Breast epithelium (tissue), 4 donors: ENCODE data around the gene CRTC3. TPM values are rescaled to one million over a fixed set of nuclear protein-coding genes. Genes with fewer than 3 reads are reported as not detected.

Experiments used
- DNase-seq, 2 donors: peaks; one replicate each; pipeline ENCODE4 v3.0.0-alpha.2; 2019; ENCODE audit warnings: low spot score in 2 of 2
- H3K27ac ChIP-seq, 2 donors: fragments of 200-600 bp; sonication (generic) in 1 of 2; one replicate each; pipeline ENCODE4 v1.5.1; 2016 to 2019; ENCODE audit warnings: mild to moderate bottlenecking in 1 of 2
- H3K27me3 ChIP-seq, 2 donors: fragments of 200-600 bp; sonication (generic) in 1 of 2; one replicate each; pipeline versions ENCODE4 v1.5.1 to v1.6.0; 2017 to 2019; ENCODE audit warnings: control low read depth in 1 of 2, mild to moderate bottlenecking in 1 of 2
- H3K36me3 ChIP-seq: fragments of 200-600 bp; one replicate; pipeline ENCODE4 v1.5.1; 2019
- H3K4me1 ChIP-seq, 2 donors: fragments of 200-600 bp; sonication (generic); one replicate each; pipeline ENCODE4 v1.5.1; 2016 to 2019; ENCODE audit warnings: control low read depth in 1 of 2
- H3K4me3 ChIP-seq, 3 donors: fragments of 200-600 bp; sonication (generic); 1 replicate in 2 of 3; 2 replicates in 1 of 3; pipeline ENCODE4 v1.5.1; 2016 to 2019; ENCODE audit warnings: mild to moderate bottlenecking in 3 of 3, moderate library complexity in 2 of 3
- H3K9me3 ChIP-seq, 2 donors: fragments of 200-600 bp; sonication (generic) in 1 of 2; one replicate each; pipeline ENCODE4 v1.5.1; 2016 to 2019; ENCODE audit warnings: control low read depth in 1 of 2
- CTCF ChIP-seq, 3 donors: fragments of 450-650 bp; IDR thresholded peaks; one replicate each; pipeline ENCODE4 v1.5.1; 2016 to 2017; ENCODE audit warnings: antibody characterized with exemption in 3 of 3, mild to moderate bottlenecking in 3 of 3, moderate library complexity in 3 of 3
- POLR2A ChIP-seq: fragments of 450-650 bp; IDR thresholded peaks from one replicate; pipeline ENCODE4 v1.6.1; 2016; ENCODE audit warnings: antibody characterized with exemption, mild to moderate bottlenecking, moderate library complexity
- POLR2AphosphoS5 ChIP-seq, 3 donors: sonication (generic); formaldehyde crosslinking; IDR thresholded peaks; one replicate each; pipeline ENCODE4 v1.6.1; 2017; ENCODE audit warnings: antibody characterized with exemption in 3 of 3
- intact Hi-C: fragments of 100-400 bp; cut with DNase I; formaldehyde crosslinking; loops from one replicate; pipeline ENCODE4 v1.15.1; 2023; ENCODE audit warnings: low total_unique reads
- total RNA-seq, 3 donors: library from RNA; depleted of rRNA; stranded (reverse); fragments of >200 nt; gene quantifications; one replicate each; pipeline ENCODE4 v1.1.0, GENCODE V29; 2016

Gene CRTC3
- total RNA-seq, 3 donors from 2014 or later: 29.4 to 40.6 (median 36.2) TPM

- DNase-seq: no peak
- Histone ChIP-seq H3K4me3 (no peak overlapping the region), H3K27ac (no peak overlapping the region), H3K9me3 (no peaks in the 10 kb centered on the region), H3K4me1 (peaks cover 0 to 4% of the 10 kb centered on the region in 2 donors), H3K36me3 (no peaks in the 10 kb centered on the region), H3K27me3 (no peaks in the 10 kb centered on the region)
- intact Hi-C loops: no loop called here
- TF ChIP-seq POLR2AphosphoS5 (IDR thresholded peaks at IDR 0.05) (no peak), POLR2A (no peak), CTCF (IDR thresholded peaks at IDR 0.05) (no peak)
Measured at GRCh38 chr15:90483637-90484036, 46.1 kb upstream of the CRTC3 start.

DNA sequence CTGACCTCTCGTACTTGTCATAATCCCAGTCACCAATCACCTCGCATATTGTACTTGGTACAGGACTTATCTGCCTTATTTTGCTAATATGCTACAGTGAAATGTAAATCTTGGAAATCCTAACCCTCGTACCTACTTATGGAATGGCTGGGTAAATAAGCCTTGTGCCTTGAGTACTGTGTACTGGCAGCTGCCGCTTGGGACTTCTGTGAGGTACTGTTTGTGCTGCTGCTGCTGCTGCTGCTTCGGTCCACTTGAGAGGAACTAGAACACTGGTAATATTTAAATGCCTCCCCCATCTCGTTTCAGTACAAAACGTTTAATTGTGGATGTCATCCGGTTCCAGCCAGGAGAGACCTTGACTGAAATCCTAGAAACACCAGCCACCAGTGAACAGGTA is 42.5 kb upstream of the CRTC3 start:
- H3K36me3 ChIP-seq: no peaks in the 10 kb centered on the region
- H3K4me1 ChIP-seq: no peaks in the 10 kb centered on the region
- TF ChIP-seq POLR2A (no peak), CTCF (IDR thresholded peaks at IDR 0.05) (no peak), POLR2AphosphoS5 (IDR thresholded peaks at IDR 0.05) (no peak)

DNA sequence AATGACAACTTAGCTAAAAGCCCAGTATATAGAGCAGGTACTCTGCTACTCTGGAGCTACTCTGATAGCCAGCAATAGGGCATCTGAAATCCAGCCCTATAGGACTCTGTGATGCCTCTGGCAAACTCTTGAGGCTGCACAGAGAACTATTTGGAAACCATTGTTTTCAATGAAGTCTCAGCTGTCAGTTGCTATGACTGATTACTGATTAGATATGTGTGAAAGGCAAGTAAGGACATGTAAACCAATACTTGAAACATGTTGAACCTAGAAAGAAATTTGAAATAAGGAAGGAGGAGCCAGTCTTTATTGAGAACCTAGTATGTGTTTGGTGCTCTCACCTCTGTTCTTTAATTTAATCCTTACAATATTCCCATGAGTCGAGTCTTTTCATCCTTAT is 40.2 kb upstream of the CRTC3 start:
- Histone ChIP-seq H3K27ac (no peak overlapping the region), H3K4me3 (no peak overlapping the region), H3K36me3 (no peaks in the 10 kb centered on the region), H3K9me3 (no peaks in the 10 kb centered on the region), H3K27me3 (no peaks in the 10 kb centered on the region), H3K4me1 (no peaks in the 10 kb centered on the region)
- intact Hi-C loops: no loop called here
- no peak for DNase-seq
- TF ChIP-seq POLR2A: no peak
- TF ChIP-seq POLR2AphosphoS5 (IDR thresholded peaks at IDR 0.05): no peak
- no peak for TF ChIP-seq CTCF (IDR thresholded peaks at IDR 0.05)

More for the DNA sequence above, 42.5 kb upstream of the CRTC3 start:
- Histone ChIP-seq H3K27ac (no peak overlapping the region), H3K4me3 (no peak overlapping the region), H3K27me3 (no peaks in the 10 kb centered on the region), H3K9me3 (no peaks in the 10 kb centered on the region)
- intact Hi-C loops: no loop called here
- DNase-seq: no peak

GRCh38 chr15:90489944-90490343 is 39.8 kb upstream of the CRTC3 start:
- Histone ChIP-seq H3K4me1 (no peaks in the 10 kb centered on the region), H3K4me3 (no peak overlapping the region), H3K9me3 (no peaks in the 10 kb centered on the region), H3K36me3 (no peaks in the 10 kb centered on the region), H3K27ac (no peak overlapping the region), H3K27me3 (no peaks in the 10 kb centered on the region)
- TF ChIP-seq CTCF (IDR thresholded peaks at IDR 0.05): no peak
- no peak for TF ChIP-seq POLR2A
- no peak for TF ChIP-seq POLR2AphosphoS5 (IDR thresholded peaks at IDR 0.05)
- no peak for DNase-seq
- intact Hi-C loops: no loop called here

DNA sequence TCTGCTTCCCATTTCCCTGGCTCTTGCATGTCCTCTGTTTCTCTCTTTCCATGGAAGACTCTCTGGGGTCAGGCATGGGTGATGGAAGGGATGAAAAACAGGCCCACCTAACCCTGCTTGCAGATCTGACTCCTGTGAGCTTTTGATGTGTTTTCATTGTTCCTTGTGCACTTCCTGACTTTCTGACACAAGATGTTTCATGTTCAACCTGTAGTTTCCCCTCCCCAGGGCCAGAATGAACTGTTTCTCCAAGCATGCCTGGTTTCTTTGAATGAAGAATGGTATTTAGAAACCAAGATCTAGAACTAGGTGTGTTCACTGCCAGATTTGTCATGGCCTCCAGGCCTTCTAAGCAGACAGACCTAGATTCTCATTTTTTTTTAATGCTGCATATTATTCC is 36.1 kb upstream of the CRTC3 start:
- no peak for TF ChIP-seq POLR2AphosphoS5 (IDR thresholded peaks at IDR 0.05)
- Histone ChIP-seq H3K4me1 (no peaks in the 10 kb centered on the region), H3K27me3 (no peaks in the 10 kb centered on the region), H3K9me3 (no peaks in the 10 kb centered on the region), H3K27ac (no peak overlapping the region), H3K4me3 (no peak overlapping the region), H3K36me3 (peaks cover 5% of the 10 kb centered on the region)
- intact Hi-C loops: no loop called here
- no peak for DNase-seq

GRCh38 chr15:90495067-90495466 is 34.7 kb upstream of the CRTC3 start:
- no peaks in the 10 kb centered on the region for H3K27me3 ChIP-seq
- peaks cover 10% of the 10 kb centered on the region for H3K36me3 ChIP-seq
- no peaks in the 10 kb centered on the region for H3K9me3 ChIP-seq
- no peak overlapping the region for H3K27ac ChIP-seq
- intact Hi-C loops: no loop called here
- no peak for TF ChIP-seq POLR2A
- TF ChIP-seq CTCF (IDR thresholded peaks at IDR 0.05): no peak
- no peak for TF ChIP-seq POLR2AphosphoS5 (IDR thresholded peaks at IDR 0.05)
- no peaks in the 10 kb centered on the region for H3K4me1 ChIP-seq
- no peak overlapping the region for H3K4me3 ChIP-seq
- DNase-seq: no peak
